ENCODE measurements around the gene NEURL4. TPM values are rescaled to one million over a fixed set of nuclear protein-coding genes. Genes with fewer than 3 reads are reported as not detected.
"Not testable (repeated sequence)": the region's sequence is repeated elsewhere in the genome, so short reads cannot be mapped to it uniquely, and the experiment has no call there.

Gene NEURL4
- total and polyA plus RNA-seq, 2 donors (not counting 3 experiments of a cell fraction or from before 2014, with no cell fraction given), result 32.0 to 44.9 TPM

- no TSS peak for BruUV-seq (replicated peaks)
- H3K9ac ChIP-seq (replicated peaks; ENCODE audit: extremely low read depth, insufficient read depth, low read length), result no peak within 1 kb of the TSS
- H3K4me2 ChIP-seq (ENCODE audit: insufficient read depth, low read length), result no peak within 1 kb of the TSS
- no peak within 1 kb of the TSS for H3K4me3 ChIP-seq (replicated peaks in 1 of 3; ENCODE audit: insufficient read depth in 1 of 3, low read depth in 1 of 3, low read length in 3 of 3)
- FAIRE-seq, result no peak
- dilution Hi-C loops (cut with MboI; ENCODE audit: extremely low pct_ligation_motif_present, low sequenced_read_pairs) (no loop called here), intact Hi-C loops (cut with micrococcal nuclease) (no loop called here)
- ChIA-PET CTCF (interaction anchor here (0.7 to 2.0 kb wide), 9 partner anchors 9 to 291 kb away, joined by 3 to 8 read pairs (median 4); partner anchors contain the start of gene PHF23), POLR2A (interaction anchor here (0.7 kb wide), 1 partner anchor 38 kb away, joined by 3 read pairs; no protein-coding TSS in a partner anchor)
- no peaks in the 10 kb centered on the region for H3K9me3 ChIP-seq (replicated peaks; ENCODE audit: control insufficient read depth, insufficient read depth, low read length)
- TF ChIP-seq MYC (IDR thresholded peaks at IDR 0.05; ENCODE audit: low read depth, low read length), result no peak
- no peak for TF ChIP-seq GATA2 (IDR thresholded peaks at IDR 0.05; ENCODE audit: insufficient read depth, insufficient read length, low read depth, low read length)
- TF ChIP-seq, protein P1, sequence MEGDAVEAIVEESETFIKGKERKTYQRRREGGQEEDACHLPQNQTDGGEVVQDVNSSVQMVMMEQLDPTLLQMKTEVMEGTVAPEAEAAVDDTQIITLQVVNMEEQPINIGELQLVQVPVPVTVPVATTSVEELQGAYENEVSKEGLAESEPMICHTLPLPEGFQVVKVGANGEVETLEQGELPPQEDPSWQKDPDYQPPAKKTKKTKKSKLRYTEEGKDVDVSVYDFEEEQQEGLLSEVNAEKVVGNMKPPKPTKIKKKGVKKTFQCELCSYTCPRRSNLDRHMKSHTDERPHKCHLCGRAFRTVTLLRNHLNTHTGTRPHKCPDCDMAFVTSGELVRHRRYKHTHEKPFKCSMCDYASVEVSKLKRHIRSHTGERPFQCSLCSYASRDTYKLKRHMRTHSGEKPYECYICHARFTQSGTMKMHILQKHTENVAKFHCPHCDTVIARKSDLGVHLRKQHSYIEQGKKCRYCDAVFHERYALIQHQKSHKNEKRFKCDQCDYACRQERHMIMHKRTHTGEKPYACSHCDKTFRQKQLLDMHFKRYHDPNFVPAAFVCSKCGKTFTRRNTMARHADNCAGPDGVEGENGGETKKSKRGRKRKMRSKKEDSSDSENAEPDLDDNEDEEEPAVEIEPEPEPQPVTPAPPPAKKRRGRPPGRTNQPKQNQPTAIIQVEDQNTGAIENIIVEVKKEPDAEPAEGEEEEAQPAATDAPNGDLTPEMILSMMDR (IDR thresholded peaks at IDR 0.05; ENCODE audit: extremely low read depth in 1 of 2, insufficient read depth in 1 of 2, low read depth in 1 of 2, low read length in 2 of 2), result no peak
- no peak for TF ChIP-seq POLR2A (IDR thresholded peaks at IDR 0.05; ENCODE audit: low read depth, low read length)
- TF ChIP-seq MAX (IDR thresholded peaks at IDR 0.05; ENCODE audit: insufficient read depth, insufficient read length), result no peak
- no peak for TF ChIP-seq FOS (IDR thresholded peaks at IDR 0.05; ENCODE audit: borderline replicate concordance, insufficient read depth, low read length)
- no peak for TF ChIP-seq JUN (IDR thresholded peaks at IDR 0.05; ENCODE audit: borderline replicate concordance, insufficient read depth, insufficient read length, low read depth)
- no peak for TF ChIP-seq POLR2AphosphoS5 (IDR thresholded peaks at IDR 0.05; ENCODE audit: insufficient read depth, low read depth, low read length)
- TF ChIP-seq EZH2 (IDR thresholded peaks at IDR 0.05; ENCODE audit: borderline replicate concordance, low read depth, low read length, severe bottlenecking), result no peak
- H3K4me1 ChIP-seq (ENCODE audit: control insufficient read depth, extremely low read depth, insufficient read depth, low read length), result no peaks in the 10 kb centered on the region
- H3K27me3 ChIP-seq (ENCODE audit: control insufficient read depth in 2 of 2, insufficient read depth in 2 of 2, low read length in 2 of 2), result peaks cover 0 to 2% of the 10 kb centered on the region in 2 experiments
- DNase-seq (ENCODE audit: low read depth, low spot score), result no peak
- no peaks in the 10 kb centered on the region for H3K79me2 ChIP-seq (ENCODE audit: control insufficient read depth, insufficient read depth, low read length)
- no peaks in the 10 kb centered on the region for H4K20me1 ChIP-seq (replicated peaks; ENCODE audit: control insufficient read depth, extremely low read depth, insufficient read depth, low read length)
- H3K36me3 ChIP-seq (ENCODE audit: control insufficient read depth in 2 of 2, extremely low read depth in 1 of 2, insufficient read depth in 2 of 2, low read length in 2 of 2), result no peaks in the 10 kb centered on the region
- no peak within 1 kb of the TSS for H2AFZ ChIP-seq (ENCODE audit: low read depth, low read length)
- no peak within 1 kb of the TSS for H3K27ac ChIP-seq (ENCODE audit: insufficient read depth, low read depth, low read length)
- no peaks in the 10 kb centered on the region for H3K9me1 ChIP-seq (replicated peaks; ENCODE audit: control insufficient read depth, extremely low read depth, insufficient read depth, low read length)
These were observed 7.4 kb upstream of the NEURL4 start, which contains the start of gene ACAP1 for GRCh38 chr17:7336240-7337175. ACAP1 (plus strand) TSS chr17:7336529; CDS start chr17:7336735, 206 bp downstream.

DNA sequence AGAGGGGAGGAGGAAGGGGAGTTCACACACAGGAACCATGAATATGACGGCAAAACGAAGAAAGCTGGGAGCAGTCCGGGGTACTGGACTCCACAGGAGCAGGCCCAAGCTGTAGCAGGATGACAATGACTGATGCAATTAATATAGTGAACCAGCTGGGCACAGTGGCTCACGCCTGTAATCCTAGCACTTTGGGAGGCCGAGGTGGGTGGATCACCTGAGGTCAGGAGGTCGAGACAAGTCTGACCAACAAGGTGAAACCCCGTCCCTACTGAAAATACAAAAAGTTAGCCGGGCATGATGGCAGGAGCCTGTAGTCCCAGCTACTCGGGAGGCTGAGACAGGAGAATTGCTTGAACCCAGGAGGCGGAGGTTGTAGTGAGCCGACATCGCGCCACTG, 6.6 kb upstream of the NEURL4 start:
- H3K4me2 ChIP-seq (ENCODE audit: insufficient read depth, low read length); H3K36me3 ChIP-seq (ENCODE audit: control insufficient read depth in 2 of 2, extremely low read depth in 1 of 2, insufficient read depth in 2 of 2, low read length in 2 of 2); BruUV-seq (replicated peaks); FAIRE-seq; H2AFZ ChIP-seq (ENCODE audit: low read depth, low read length); H4K20me1 ChIP-seq (replicated peaks; ENCODE audit: control insufficient read depth, extremely low read depth, insufficient read depth, low read length); H3K27me3 ChIP-seq (ENCODE audit: control insufficient read depth in 2 of 2, insufficient read depth in 2 of 2, low read length in 2 of 2); H3K9me3 ChIP-seq (replicated peaks; ENCODE audit: control insufficient read depth, insufficient read depth, low read length); POLR2A ChIA-PET; H3K4me1 ChIP-seq (ENCODE audit: control insufficient read depth, extremely low read depth, insufficient read depth, low read length); dilution Hi-C loops (cut with MboI; ENCODE audit: extremely low pct_ligation_motif_present, low sequenced_read_pairs); H3K4me3 ChIP-seq (replicated peaks in 1 of 3; ENCODE audit: insufficient read depth in 1 of 3, low read depth in 1 of 3, low read length in 3 of 3); H3K9ac ChIP-seq (replicated peaks; ENCODE audit: extremely low read depth, insufficient read depth, low read length); DNase-seq (ENCODE audit: low read depth, low spot score); H3K79me2 ChIP-seq (ENCODE audit: control insufficient read depth, insufficient read depth, low read length); intact Hi-C loops (cut with micrococcal nuclease); H3K27ac ChIP-seq (ENCODE audit: insufficient read depth, low read depth, low read length); H3K9me1 ChIP-seq (replicated peaks; ENCODE audit: control insufficient read depth, extremely low read depth, insufficient read depth, low read length): not testable (repeated sequence)
- CTCF ChIA-PET, result interaction anchor here (1.1 to 1.5 kb wide), 2 partner anchors 10 to 39 kb away, joined by 4 to 5 read pairs; no protein-coding TSS in a partner anchor

All from endothelial cell of umbilical vein (primary cell).